Osteocyte (in vitro differentiated cells): ENCODE data around the gene TTLL12. TPM values are rescaled to one million over a fixed set of nuclear protein-coding genes. Genes with fewer than 3 reads are reported as not detected.

Source experiments
- DNase-seq: peaks from one replicate; pipeline ENCODE4 v3.0.0; 2021; ENCODE audit warnings: mixed read lengths; ENCODE audit not compliant: unreplicated experiment; ENCODE audit errors: extremely low spot score
- H3K27ac Mint-ChIP-seq: one replicate; pipeline ENCODE4 v1.8.0; 2021; ENCODE audit warnings: mild to moderate bottlenecking, mixed read lengths; ENCODE audit not compliant: unreplicated experiment
- H3K27me3 Mint-ChIP-seq: one replicate; pipeline ENCODE4 v1.8.0; 2021; ENCODE audit warnings: mixed read lengths; ENCODE audit not compliant: unreplicated experiment
- H3K36me3 Mint-ChIP-seq: one replicate; pipeline ENCODE4 v1.8.0; 2021; ENCODE audit warnings: mixed read lengths; ENCODE audit not compliant: unreplicated experiment
- H3K4me1 Mint-ChIP-seq: one replicate; pipeline ENCODE4 v1.8.0; 2021; ENCODE audit warnings: mixed read lengths; ENCODE audit not compliant: unreplicated experiment
- H3K4me3 Mint-ChIP-seq: one replicate; pipeline ENCODE4 v1.8.0; 2021; ENCODE audit warnings: mild to moderate bottlenecking, moderate library complexity, mixed read lengths; ENCODE audit not compliant: unreplicated experiment
- H3K9me3 Mint-ChIP-seq: one replicate; pipeline ENCODE4 v1.8.0; 2021; ENCODE audit warnings: mixed read lengths; ENCODE audit not compliant: unreplicated experiment
- total RNA-seq: library from RNA; stranded (reverse); gene quantifications from 2 replicates; pipeline ENCODE4 v1.2.1, GENCODE V29; 2021
- TF ChIP-seq, protein P1 (sequence below): fragments of 200-600 bp; sonication (generic); IDR thresholded peaks from 2 replicates; pipeline ENCODE4 v1.5.0; 2021; ENCODE audit warnings: antibody characterized with exemption, mild to moderate bottlenecking, moderate library complexity

TTLL12 gene
- total RNA-seq, 1 donor from 2014 or later = 35.6 TPM

DNA sequence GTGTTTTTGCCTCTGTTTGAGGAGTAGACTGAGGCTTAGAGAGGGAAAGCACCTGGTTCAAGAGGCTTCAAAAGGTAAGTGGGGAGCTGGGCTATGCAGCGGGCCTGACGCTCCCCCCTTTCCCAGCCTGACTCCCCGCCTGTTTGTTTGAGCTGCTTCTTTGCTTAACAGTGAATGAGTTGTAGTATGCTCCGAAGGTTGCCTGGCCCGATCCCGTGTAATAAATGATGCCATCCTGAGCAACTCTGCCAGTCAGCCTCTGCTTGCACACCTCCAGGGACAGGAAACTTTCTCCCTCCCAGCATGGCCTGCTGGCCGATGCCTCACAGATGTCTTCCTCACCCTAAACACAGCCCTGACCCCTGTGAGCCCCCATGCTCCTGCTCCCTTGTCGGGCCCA is 45.5 kb upstream of the TTLL12 start:
- no peak overlapping the region for H3K27ac Mint-ChIP-seq
- no peaks in the 10 kb centered on the region for H3K9me3 Mint-ChIP-seq
- H3K4me1 Mint-ChIP-seq = peaks cover 19% of the 10 kb centered on the region
- no peak overlapping the region for H3K4me3 Mint-ChIP-seq
- no peak for DNase-seq
- peaks cover 20% of the 10 kb centered on the region for H3K27me3 Mint-ChIP-seq
- no peaks in the 10 kb centered on the region for H3K36me3 Mint-ChIP-seq
- TF ChIP-seq, protein P1, sequence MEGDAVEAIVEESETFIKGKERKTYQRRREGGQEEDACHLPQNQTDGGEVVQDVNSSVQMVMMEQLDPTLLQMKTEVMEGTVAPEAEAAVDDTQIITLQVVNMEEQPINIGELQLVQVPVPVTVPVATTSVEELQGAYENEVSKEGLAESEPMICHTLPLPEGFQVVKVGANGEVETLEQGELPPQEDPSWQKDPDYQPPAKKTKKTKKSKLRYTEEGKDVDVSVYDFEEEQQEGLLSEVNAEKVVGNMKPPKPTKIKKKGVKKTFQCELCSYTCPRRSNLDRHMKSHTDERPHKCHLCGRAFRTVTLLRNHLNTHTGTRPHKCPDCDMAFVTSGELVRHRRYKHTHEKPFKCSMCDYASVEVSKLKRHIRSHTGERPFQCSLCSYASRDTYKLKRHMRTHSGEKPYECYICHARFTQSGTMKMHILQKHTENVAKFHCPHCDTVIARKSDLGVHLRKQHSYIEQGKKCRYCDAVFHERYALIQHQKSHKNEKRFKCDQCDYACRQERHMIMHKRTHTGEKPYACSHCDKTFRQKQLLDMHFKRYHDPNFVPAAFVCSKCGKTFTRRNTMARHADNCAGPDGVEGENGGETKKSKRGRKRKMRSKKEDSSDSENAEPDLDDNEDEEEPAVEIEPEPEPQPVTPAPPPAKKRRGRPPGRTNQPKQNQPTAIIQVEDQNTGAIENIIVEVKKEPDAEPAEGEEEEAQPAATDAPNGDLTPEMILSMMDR = no peak

DNA sequence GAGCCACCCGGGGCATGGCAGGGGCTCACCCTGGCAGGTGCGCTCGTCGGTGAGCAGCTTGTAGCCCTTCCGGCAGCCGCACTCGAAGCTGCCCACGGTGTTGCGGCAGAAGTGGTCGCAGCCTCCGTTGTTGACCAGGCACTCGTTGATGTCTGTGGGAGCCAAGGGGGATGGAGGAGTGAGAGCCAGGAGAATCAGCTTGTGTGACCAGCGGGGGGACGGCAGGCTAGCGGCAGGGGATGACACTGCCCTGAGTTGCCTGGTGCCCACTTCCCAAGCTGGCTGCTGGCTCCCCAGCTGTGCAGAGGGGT is 44.7 kb upstream of the TTLL12 start:
- H3K27ac Mint-ChIP-seq = no peak overlapping the region
- H3K4me3 Mint-ChIP-seq = no peak overlapping the region
- no peak for DNase-seq
- no peaks in the 10 kb centered on the region for H3K9me3 Mint-ChIP-seq
- TF ChIP-seq, protein P1 = no peak
- H3K27me3 Mint-ChIP-seq = peaks cover 20% of the 10 kb centered on the region
- peaks cover 24% of the 10 kb centered on the region for H3K4me1 Mint-ChIP-seq
- H3K36me3 Mint-ChIP-seq = no peaks in the 10 kb centered on the region

DNA sequence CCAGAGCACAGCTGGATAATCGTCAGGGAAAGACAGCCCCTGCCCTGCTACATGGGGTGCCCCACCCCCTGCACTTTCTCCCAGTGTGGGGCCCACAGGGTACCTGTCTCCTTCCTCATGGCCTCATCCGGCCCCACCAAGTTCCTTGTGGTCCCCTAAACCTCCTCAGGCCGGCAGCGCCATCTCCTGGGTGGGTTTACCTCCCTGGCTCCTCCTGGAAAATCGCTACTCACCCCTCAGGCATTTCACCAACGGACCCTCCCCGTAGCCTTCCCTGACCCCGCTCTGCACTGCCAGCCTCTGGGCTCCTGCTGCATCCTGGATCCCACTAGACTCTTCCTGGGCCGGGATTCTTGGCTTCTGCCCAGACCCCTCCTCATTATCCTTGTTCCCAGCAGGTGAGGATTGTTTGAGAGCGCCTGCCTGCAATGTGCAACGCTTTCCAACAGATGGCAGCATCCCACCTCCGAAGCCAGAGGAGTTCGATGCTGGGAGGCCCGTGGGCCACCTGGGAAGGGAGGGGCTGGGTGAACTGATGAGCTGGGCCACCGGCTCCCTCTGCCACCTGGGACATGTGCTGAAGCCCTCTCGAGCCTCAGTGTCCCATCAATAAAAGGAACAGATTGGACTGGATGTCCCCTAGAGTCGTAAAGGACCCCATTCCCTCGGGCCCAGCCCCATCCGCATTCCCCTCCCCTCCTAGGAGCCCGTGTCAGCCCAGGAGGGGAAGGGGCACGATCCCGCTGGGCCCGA is 44.2 kb upstream of the TTLL12 start:
- Mint-ChIP-seq H3K9me3 (no peaks in the 10 kb centered on the region), H3K27me3 (peaks cover 20% of the 10 kb centered on the region), H3K27ac (no peak overlapping the region), H3K36me3 (no peaks in the 10 kb centered on the region), H3K4me1 (peaks cover 26% of the 10 kb centered on the region), H3K4me3 (no peak overlapping the region)
- DNase-seq = no peak
- TF ChIP-seq, protein P1 = peak; percentile 94

DNA sequence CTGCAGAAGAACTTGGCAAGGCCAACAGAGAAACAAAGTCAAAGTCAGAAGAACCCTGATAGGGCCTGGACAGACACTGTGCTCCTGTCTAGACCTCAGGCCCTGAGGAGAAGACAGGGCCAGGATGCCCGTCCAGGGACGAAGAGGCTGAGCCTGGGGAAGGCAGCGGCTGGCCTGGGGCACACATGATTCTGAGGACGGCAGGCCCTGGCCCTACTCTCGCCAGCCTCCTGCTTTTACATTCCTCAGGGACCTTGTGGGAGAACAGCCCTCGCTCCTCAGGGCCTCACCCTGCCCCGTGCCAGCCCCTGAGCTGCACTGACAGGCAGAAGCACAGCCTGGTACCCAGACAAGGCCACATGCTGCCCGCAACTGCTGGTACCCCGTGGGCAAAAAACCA is 43.6 kb upstream of the TTLL12 start:
- TF ChIP-seq, protein P1 = no peak
- Mint-ChIP-seq H3K36me3 (no peaks in the 10 kb centered on the region), H3K27ac (no peak overlapping the region), H3K9me3 (no peaks in the 10 kb centered on the region), H3K4me3 (no peak overlapping the region), H3K4me1 (peaks cover 29% of the 10 kb centered on the region), H3K27me3 (peaks cover 20% of the 10 kb centered on the region)
- DNase-seq = no peak

DNA sequence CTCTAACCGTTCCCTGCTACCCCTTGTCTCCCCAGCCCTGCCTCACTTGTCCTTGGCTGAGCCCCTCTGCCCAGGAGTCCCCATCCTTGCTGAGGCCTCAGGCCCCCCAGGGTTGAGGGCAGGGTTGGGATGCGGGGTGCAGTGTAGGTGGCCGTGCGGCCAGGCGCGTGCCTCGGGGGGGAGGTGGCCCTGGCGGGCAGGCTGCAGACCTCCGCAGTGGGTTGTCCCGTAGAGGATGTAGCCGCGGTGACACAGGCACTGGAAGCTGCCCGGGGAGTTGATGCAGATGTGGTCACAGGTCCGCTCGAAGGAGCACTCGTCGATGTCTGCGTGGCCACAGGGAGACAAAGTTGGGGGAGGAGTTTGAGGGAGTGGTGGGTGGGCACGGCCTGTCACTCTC is 41.9 kb upstream of the TTLL12 start:
- TF ChIP-seq, protein P1 = no peak
- peaks cover 22% of the 10 kb centered on the region for H3K27me3 Mint-ChIP-seq
- H3K4me3 Mint-ChIP-seq = no peak overlapping the region
- H3K27ac Mint-ChIP-seq = no peak overlapping the region
- H3K9me3 Mint-ChIP-seq = no peaks in the 10 kb centered on the region
- DNase-seq = no peak
- H3K4me1 Mint-ChIP-seq = peaks cover 29% of the 10 kb centered on the region
- no peaks in the 10 kb centered on the region for H3K36me3 Mint-ChIP-seq
